ENCODE results near the gene EXT2.

DNA sequence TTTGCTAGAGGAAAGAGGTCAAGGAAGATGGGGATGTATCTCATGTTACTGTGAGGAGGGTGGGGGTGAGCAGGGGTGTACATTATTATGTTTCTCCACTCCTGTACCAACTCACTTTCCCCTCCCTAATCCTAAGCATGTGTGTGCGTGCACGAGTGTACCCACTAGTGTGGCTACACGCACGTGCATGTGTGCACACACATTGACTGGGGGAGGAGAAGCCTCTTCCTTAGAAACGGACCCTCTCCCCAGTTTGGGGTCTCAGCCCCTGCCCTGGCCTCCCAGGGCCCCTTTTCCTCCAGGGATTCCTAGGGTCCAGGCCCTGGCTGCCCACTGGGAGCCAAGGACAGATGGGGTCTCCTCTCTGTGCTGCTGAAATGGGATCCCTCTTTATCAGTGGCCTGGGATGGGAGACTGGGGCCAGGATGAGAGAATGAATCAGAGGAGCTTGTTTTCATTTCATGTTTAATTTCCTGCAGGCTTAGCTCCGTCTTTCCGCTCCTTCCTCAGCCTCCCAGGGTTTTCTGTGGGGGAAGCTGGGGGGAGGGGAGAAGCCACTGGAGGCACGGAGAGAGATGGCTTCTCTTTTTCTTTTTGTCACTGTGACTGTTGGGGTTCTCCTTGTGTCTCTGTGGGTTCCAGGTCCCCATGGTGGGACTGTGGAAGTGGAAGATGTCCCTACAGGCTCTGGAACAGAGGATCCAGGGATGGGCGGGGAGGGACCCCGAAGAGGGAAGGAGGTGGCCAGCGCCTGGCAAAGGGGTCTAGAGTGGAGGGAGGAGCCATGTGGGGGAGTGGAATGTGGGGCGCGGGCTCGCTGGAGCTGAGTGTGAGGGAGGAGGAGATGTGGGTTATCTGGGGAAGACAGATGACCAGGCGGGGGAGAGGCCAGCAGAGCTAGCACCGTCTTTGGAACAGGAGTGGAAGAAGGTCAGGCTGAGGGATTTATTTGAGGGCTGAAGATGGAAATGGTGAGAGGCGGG is 174.2 kb downstream of the EXT2 start:
- no peak for TF ChIP-seq ZFX (IDR thresholded peaks at IDR 0.05; ENCODE audit: borderline replicate concordance)
- TF ChIP-seq, protein P1, sequence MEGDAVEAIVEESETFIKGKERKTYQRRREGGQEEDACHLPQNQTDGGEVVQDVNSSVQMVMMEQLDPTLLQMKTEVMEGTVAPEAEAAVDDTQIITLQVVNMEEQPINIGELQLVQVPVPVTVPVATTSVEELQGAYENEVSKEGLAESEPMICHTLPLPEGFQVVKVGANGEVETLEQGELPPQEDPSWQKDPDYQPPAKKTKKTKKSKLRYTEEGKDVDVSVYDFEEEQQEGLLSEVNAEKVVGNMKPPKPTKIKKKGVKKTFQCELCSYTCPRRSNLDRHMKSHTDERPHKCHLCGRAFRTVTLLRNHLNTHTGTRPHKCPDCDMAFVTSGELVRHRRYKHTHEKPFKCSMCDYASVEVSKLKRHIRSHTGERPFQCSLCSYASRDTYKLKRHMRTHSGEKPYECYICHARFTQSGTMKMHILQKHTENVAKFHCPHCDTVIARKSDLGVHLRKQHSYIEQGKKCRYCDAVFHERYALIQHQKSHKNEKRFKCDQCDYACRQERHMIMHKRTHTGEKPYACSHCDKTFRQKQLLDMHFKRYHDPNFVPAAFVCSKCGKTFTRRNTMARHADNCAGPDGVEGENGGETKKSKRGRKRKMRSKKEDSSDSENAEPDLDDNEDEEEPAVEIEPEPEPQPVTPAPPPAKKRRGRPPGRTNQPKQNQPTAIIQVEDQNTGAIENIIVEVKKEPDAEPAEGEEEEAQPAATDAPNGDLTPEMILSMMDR (IDR thresholded peaks at IDR 0.05): no peak

Data from 22Rv1 (cell line).